DOHH2 (cell line): ENCODE measurements around the gene ARID3A.

Source experiments
- CTCF ChIP-seq: fragments of 200-600 bp; sonication (generic); IDR thresholded peaks from one replicate; pipeline ENCODE4 v1.5.1; 2014; ENCODE audit warnings: antibody characterized with exemption, mild to moderate bottlenecking, low read depth, low read length; ENCODE audit not compliant: poor library complexity, severe bottlenecking
- EZH2phosphoT487 ChIP-seq: fragments of 200-600 bp; sonication (generic); IDR thresholded peaks from 2 replicates; pipeline ENCODE4 v1.6.1; 2017; ENCODE audit warnings: borderline replicate concordance, mild to moderate bottlenecking, antibody characterized with exemption, low read length, moderate library complexity, mixed read lengths

DNA sequence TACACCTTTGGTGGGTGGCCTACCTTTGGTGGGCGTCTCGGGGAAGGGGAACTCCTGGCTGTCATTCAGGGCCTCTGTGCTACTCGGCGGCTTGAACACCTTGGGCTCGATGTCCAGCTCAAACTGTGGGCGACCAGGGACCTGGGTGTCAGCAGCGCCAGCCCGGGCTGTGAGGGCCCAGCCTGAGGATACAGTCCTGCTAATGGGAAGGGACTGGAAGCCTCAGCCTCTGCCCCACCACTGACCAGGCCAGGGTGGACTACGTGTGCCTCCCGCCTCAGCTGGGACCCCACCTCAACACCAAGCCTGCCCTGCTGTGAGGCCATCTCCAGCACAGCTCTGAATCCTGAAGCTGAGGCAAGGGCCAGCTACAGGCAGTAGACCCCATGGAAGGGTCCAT is 87.4 kb downstream of the ARID3A start:
- TF ChIP-seq CTCF (no peak), EZH2phosphoT487 (no peak)
